Kidney glomerular epithelial cell (primary cell): ENCODE results near the gene GALNT10.

Experiments used
- DNase-seq: peaks from one replicate; lab custom pipeline; 2025; lab: John Stamatoyannopoulos, UW

Gene GALNT10

GRCh38 chr5:154236536-154237375 lies 46.2 kb downstream of the GALNT10 start:
- DNase-seq = no peak

GRCh38 chr5:154237376-154237743 lies 46.8 kb downstream of the GALNT10 start:
- DNase-seq = no peak

GRCh38 chr5:154237946-154238345 lies 47.4 kb downstream of the GALNT10 start:
- DNase-seq = no peak

GRCh38 chr5:154238776-154239481 lies 48.4 kb downstream of the GALNT10 start:
- no peak for DNase-seq

GRCh38 chr5:154240595-154240994 lies 50.1 kb downstream of the GALNT10 start:
- DNase-seq = no peak

GRCh38 chr5:154241021-154241420 lies 50.5 kb downstream of the GALNT10 start:
- no peak for DNase-seq

GRCh38 chr5:154242442-154242841 lies 51.9 kb downstream of the GALNT10 start:
- DNase-seq = no peak

- no peak for DNase-seq
These were observed 52.4 kb downstream of the GALNT10 start for GRCh38 chr5:154242964-154243376.

GRCh38 chr5:154243736-154244135 lies 53.2 kb downstream of the GALNT10 start:
- DNase-seq = no peak

GRCh38 chr5:154244476-154244875 lies 53.9 kb downstream of the GALNT10 start:
- no peak for DNase-seq

GRCh38 chr5:154248691-154249090 lies 58.2 kb downstream of the GALNT10 start:
- DNase-seq = no peak

GRCh38 chr5:154249826-154250225 lies 59.3 kb downstream of the GALNT10 start:
- no peak for DNase-seq

- no peak for DNase-seq
These were observed 61.0 kb downstream of the GALNT10 start for GRCh38 chr5:154251529-154251928.

GRCh38 chr5:154253807-154254206 lies 63.3 kb downstream of the GALNT10 start:
- no peak for DNase-seq

- no peak for DNase-seq
These were observed 64.4 kb downstream of the GALNT10 start for GRCh38 chr5:154254896-154255295.

- no peak for DNase-seq
These were observed 66.5 kb downstream of the GALNT10 start for GRCh38 chr5:154257046-154257445.

- no peak for DNase-seq
These were observed 68.1 kb downstream of the GALNT10 start for GRCh38 chr5:154258531-154259217.

GRCh38 chr5:154260224-154260927 lies 69.8 kb downstream of the GALNT10 start:
- no peak for DNase-seq

GRCh38 chr5:154262342-154262741 lies 71.8 kb downstream of the GALNT10 start:
- DNase-seq = no peak

GRCh38 chr5:154264549-154265196 lies 74.1 kb downstream of the GALNT10 start:
- DNase-seq = no peak

- DNase-seq = no peak
These were observed 74.8 kb downstream of the GALNT10 start for GRCh38 chr5:154265197-154265773.
